Measurements from ENCODE around the gene CCDC178.
"Not testable (repeated sequence)": the region's sequence is repeated elsewhere in the genome, so short reads cannot be mapped to it uniquely, and the experiment has no call there.

Gene CCDC178

GRCh38 chr18:33161131-33161530, 279.4 kb downstream of the CCDC178 start:
- no peak for DNase-seq (ENCODE audit: low read depth)
- TF ChIP-seq CTCF (IDR thresholded peaks at IDR 0.05; ENCODE audit: low read depth, low read length, missing control alignments) = no peak
- H3K4me3 ChIP-seq (ENCODE audit: low read depth, low read length) = no peak overlapping the region

GRCh38 chr18:33159151-33159550, 281.4 kb downstream of the CCDC178 start:
- TF ChIP-seq CTCF (IDR thresholded peaks at IDR 0.05; ENCODE audit: low read depth, low read length, missing control alignments) = no peak

GRCh38 chr18:33157893-33158292, 282.6 kb downstream of the CCDC178 start:
- DNase-seq (ENCODE audit: low read depth) = no peak
- TF ChIP-seq CTCF (IDR thresholded peaks at IDR 0.05; ENCODE audit: low read depth, low read length, missing control alignments) = no peak

More at GRCh38 chr18:33159151-33159550, 281.4 kb downstream of the CCDC178 start:
- no peak overlapping the region for H3K4me3 ChIP-seq (ENCODE audit: low read depth, low read length)
- no peak for DNase-seq (ENCODE audit: low read depth)

GRCh38 chr18:33156906-33157470, 283.5 kb downstream of the CCDC178 start:
- TF ChIP-seq CTCF (IDR thresholded peaks at IDR 0.05; ENCODE audit: low read depth, low read length, missing control alignments) = no peak
- H3K4me3 ChIP-seq (ENCODE audit: low read depth, low read length) = no peak overlapping the region
- DNase-seq (ENCODE audit: low read depth) = no peak

More at GRCh38 chr18:33157893-33158292, 282.6 kb downstream of the CCDC178 start:
- no peak overlapping the region for H3K4me3 ChIP-seq (ENCODE audit: low read depth, low read length)

GRCh38 chr18:33154049-33154448, 286.5 kb downstream of the CCDC178 start:
- no peak overlapping the region for H3K4me3 ChIP-seq (ENCODE audit: low read depth, low read length)

GRCh38 chr18:33152376-33152775, 288.1 kb downstream of the CCDC178 start:
- DNase-seq (ENCODE audit: low read depth) = no peak
- H3K4me3 ChIP-seq (ENCODE audit: low read depth, low read length) = no peak overlapping the region
- no peak for TF ChIP-seq CTCF (IDR thresholded peaks at IDR 0.05; ENCODE audit: low read depth, low read length, missing control alignments)

More at GRCh38 chr18:33154049-33154448, 286.5 kb downstream of the CCDC178 start:
- DNase-seq (ENCODE audit: low read depth) = no peak
- TF ChIP-seq CTCF (IDR thresholded peaks at IDR 0.05; ENCODE audit: low read depth, low read length, missing control alignments) = no peak

- DNase-seq (ENCODE audit: low read depth); H3K4me3 ChIP-seq (ENCODE audit: low read depth, low read length): not testable (repeated sequence)
Observed at GRCh38 chr18:33147811-33148210, 292.7 kb downstream of the CCDC178 start.
